IPS DF 6.9 (cell line): ENCODE data around the gene PEPD.

ENCODE experiments used
- DNase-seq: peaks from one replicate; pipeline ENCODE4 v3.0.0-alpha.2; 2013; ENCODE audit warnings: low read depth, low spot score
- H3K27ac ChIP-seq: one replicate; pipeline ENCODE4 v1.5.1; 2013; ENCODE audit warnings: low read length, control low read depth
- H3K27me3 ChIP-seq: 2 replicates; pipeline ENCODE4 v1.6.1; 2013; ENCODE audit warnings: mild to moderate bottlenecking, low read length; ENCODE audit not compliant: control insufficient read depth, insufficient read depth
- H3K36me3 ChIP-seq: 2 replicates; pipeline ENCODE4 v1.6.1; 2013; ENCODE audit warnings: low read length; ENCODE audit not compliant: control insufficient read depth, insufficient read depth
- H3K4me1 ChIP-seq: 2 replicates; pipeline ENCODE4 v1.6.1; 2013; ENCODE audit warnings: low read length; ENCODE audit not compliant: control insufficient read depth, insufficient read depth
- H3K4me3 ChIP-seq: 2 replicates; pipeline ENCODE4 v1.5.1; 2013; ENCODE audit warnings: mild to moderate bottlenecking, low read length
- H3K9me3 ChIP-seq: 2 replicates; pipeline ENCODE4 v1.6.1; 2013; ENCODE audit warnings: low read length, inconsistent platforms; ENCODE audit not compliant: control insufficient read depth, insufficient read depth
- WGBS: extraction: QIAGEN DNeasy Blood & Tissue Kit; methylation state at CpG from one replicate; pipeline ENCODE4 v1.1.7; 2013; ENCODE audit warnings: mixed read lengths, missing lambda C conversion rate; ENCODE audit not compliant: insufficient read length, insufficient coverage; 5-methylcytosine and 5-hydroxymethylcytosine counted together

Gene PEPD

GRCh38 chr19:33500586-33500985, 21.0 kb downstream of the PEPD start:
- Histone ChIP-seq H3K36me3 (peaks cover 5% of the 10 kb centered on the region; the same call in 1 of the 2 replicates), H3K27me3 (no peaks in the 10 kb centered on the region), H3K9me3 (no peaks in the 10 kb centered on the region), H3K27ac (no peak overlapping the region), H3K4me1 (no peaks in the 10 kb centered on the region; the same call in 1 of the 2 replicates), H3K4me3 (no peak overlapping the region)
- DNase-seq, result no peak
- no CpG with 5 or more reads among the region's 13 CpGs for WGBS

DNA sequence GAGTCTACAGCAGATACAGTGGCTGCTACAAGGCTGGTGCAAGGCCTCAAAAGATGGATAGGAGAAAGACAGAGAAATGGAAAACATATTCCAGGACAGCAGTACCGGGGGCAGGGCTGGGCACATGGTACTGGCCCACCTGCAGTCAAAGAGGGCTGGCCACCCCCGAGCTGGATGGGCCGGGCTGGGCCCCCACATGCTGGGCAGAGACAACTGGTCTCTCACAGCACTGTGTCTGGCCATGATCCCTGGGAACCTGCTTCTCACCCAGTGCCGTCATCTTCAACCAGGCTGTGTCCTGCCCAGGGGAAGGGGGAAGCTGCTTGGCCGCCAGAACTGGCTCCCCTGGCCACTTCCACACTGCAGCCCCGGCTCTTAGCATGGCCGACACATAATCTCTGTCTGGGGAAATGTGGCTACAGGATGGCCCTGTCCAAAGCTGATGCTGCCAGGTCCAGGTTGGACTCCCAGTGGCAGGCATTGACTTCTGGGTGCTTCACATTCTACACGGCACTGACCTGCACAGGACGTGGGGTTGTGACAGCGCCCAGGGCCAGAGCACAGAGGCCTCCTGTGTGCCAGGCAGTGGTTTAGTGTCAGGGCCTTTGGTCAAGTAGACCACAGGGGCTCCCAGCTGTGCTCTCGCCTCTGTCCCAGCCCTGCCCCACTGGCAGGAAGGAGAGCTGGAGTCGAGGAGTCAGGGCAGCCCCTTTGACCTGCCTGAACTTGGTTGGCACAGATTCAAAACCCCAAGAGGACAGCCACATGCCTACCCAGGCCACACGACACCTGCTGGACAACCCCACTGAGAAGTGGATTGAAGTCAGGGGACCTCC, 21.7 kb downstream of the PEPD start:
- H3K36me3 ChIP-seq, result peaks cover 5% of the 10 kb centered on the region; the same call in 1 of the 2 replicates
- no peak overlapping the region for H3K4me3 ChIP-seq
- no peaks in the 10 kb centered on the region; the same call in 1 of the 2 replicates for H3K4me1 ChIP-seq
- no peaks in the 10 kb centered on the region for H3K27me3 ChIP-seq
- H3K9me3 ChIP-seq, result no peaks in the 10 kb centered on the region
- no CpG with 5 or more reads among the region's 13 CpGs for WGBS
- H3K27ac ChIP-seq, result no peak overlapping the region
- no peak for DNase-seq

- Histone ChIP-seq H3K9me3 (no peaks in the 10 kb centered on the region), H3K4me3 (no peak overlapping the region), H3K36me3 (peaks cover 5% of the 10 kb centered on the region; the same call in 1 of the 2 replicates), H3K27me3 (no peaks in the 10 kb centered on the region), H3K4me1 (no peaks in the 10 kb centered on the region; the same call in 1 of the 2 replicates), H3K27ac (no peak overlapping the region)
- no CpG with 5 or more reads among the region's 6 CpGs for WGBS
- no peak for DNase-seq
Observed at GRCh38 chr19:33499248-33499647, 22.3 kb downstream of the PEPD start.

DNA sequence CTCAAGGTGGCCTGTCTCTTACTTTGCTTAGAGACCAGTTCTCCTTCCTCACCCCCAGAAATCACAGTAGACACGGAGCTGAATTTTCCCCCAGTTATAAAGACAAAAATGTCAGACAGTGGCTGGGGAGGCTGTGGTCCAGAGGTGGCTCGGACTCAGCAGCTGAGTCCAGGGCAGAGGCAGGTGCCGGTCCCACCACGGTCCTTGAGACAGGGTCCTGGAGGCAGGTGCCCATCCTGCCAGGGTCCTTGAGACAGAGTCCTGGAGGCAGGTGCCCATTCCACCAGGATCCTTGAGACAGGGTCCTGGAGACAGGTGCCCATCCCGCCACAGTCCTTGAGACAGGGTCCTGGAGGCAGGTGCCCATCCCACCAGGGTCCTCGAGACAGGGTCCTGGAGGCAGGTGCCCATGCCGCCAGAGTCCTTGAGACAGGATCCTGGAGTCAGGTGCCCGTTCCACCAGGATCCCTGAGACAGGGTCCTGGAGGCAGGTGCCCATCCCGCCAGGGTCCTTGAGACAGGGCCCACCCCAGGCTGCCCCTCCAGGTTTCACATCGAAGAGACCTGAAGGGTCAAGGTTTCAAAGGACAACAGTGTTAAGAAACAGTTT, 23.1 kb downstream of the PEPD start:
- Histone ChIP-seq H3K27me3 (no peaks in the 10 kb centered on the region), H3K9me3 (no peaks in the 10 kb centered on the region), H3K4me1 (no peaks in the 10 kb centered on the region; the same call in 1 of the 2 replicates), H3K4me3 (no peak overlapping the region), H3K36me3 (peaks cover 5% of the 10 kb centered on the region; the same call in 1 of the 2 replicates), H3K27ac (no peak overlapping the region)
- no CpG with 5 or more reads among the region's 10 CpGs for WGBS
- no peak for DNase-seq

DNA sequence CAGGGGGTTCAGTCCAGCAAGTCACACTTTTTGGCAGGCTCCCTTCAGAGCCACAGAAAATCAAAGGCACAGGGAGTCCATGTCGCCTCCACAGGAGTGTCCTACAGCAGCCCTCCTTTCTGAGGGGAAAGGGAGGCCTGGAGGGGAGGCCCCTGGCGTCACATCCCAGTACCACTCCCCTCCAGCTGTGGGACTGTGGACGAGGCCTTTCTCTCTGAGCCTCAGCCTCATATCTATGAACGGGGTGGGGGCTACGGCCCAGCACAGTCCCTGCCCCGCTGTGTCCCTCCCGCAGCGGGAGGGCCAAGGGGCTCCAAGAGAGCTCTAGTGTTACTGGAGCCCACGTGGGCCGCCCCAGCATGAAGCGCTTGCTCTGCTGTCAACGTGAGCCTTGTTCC, 23.8 kb downstream of the PEPD start:
- H3K36me3 ChIP-seq, result peaks cover 5% of the 10 kb centered on the region; the same call in 1 of the 2 replicates
- no peak overlapping the region for H3K4me3 ChIP-seq
- H3K4me1 ChIP-seq, result no peaks in the 10 kb centered on the region; the same call in 1 of the 2 replicates
- no peak for DNase-seq
- H3K27ac ChIP-seq, result no peak overlapping the region
- no peaks in the 10 kb centered on the region for H3K27me3 ChIP-seq
- H3K9me3 ChIP-seq, result no peaks in the 10 kb centered on the region
- no CpG with 5 or more reads among the region's 12 CpGs for WGBS

- no peak overlapping the region for H3K4me3 ChIP-seq
- WGBS, result no CpG with 5 or more reads among the region's 15 CpGs
- H3K27me3 ChIP-seq, result no peaks in the 10 kb centered on the region
- H3K36me3 ChIP-seq, result peaks cover 5% of the 10 kb centered on the region; the same call in 1 of the 2 replicates
- no peaks in the 10 kb centered on the region; the same call in 1 of the 2 replicates for H3K4me1 ChIP-seq
- H3K9me3 ChIP-seq, result no peaks in the 10 kb centered on the region
- DNase-seq, result no peak
- no peak overlapping the region for H3K27ac ChIP-seq
Observed at GRCh38 chr19:33497131-33497777, 24.3 kb downstream of the PEPD start.

DNA sequence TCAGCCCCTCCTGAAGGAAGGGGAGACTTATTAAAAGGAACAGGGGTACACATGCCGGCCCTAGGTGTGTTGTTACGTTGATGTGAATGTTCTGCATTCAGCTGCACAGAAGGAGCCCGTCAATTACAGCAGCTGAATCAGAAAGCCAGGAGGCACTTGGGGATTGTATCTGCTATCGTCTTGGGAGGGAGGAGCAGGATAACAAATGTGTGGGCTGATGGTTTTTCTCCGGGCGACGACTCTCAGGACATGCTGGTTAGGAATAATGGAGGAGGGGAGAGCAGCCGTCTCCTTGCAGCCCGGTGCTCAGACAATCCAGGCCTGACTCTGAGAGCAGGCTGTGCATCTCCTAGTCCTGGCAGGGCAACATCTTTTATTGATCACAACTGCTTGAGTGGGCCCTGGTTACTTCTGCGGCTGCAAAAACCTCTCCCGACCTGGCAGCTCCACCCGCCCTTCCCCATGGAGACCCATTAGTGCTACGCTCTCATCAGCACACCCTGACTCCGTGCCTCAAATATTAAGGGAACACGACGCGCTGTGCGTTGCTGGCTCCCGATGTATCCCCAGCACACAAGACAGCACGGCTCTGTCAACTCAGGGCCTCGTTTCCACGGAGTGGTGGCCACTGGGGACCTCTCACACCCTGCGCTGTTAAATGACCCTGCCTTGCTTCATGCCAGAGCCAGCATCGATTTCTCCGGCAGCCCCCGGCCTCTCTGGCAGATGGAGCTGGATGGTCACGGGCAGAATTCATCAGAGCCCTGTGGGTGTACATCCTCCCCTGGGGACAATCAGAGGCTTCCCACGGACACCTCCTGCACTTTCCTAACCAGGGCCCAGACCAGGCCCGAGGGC, 25.3 kb downstream of the PEPD start:
- H3K4me3 ChIP-seq, result no peak overlapping the region
- no peak overlapping the region for H3K27ac ChIP-seq
- H3K9me3 ChIP-seq, result no peaks in the 10 kb centered on the region
- peaks cover 5% of the 10 kb centered on the region; the same call in 1 of the 2 replicates for H3K36me3 ChIP-seq
- no peaks in the 10 kb centered on the region for H3K27me3 ChIP-seq
- no CpG with 5 or more reads among the region's 29 CpGs for WGBS
- DNase-seq, result no peak
- H3K4me1 ChIP-seq, result no peaks in the 10 kb centered on the region; the same call in 1 of the 2 replicates

GRCh38 chr19:33493401-33494275, 28.0 kb downstream of the PEPD start:
- no CpG with 5 or more reads among the region's 14 CpGs for WGBS
- 0 out of 2 replicates have a peak, but pooled peaks cover 5% of the 10 kb centered on the region for H3K36me3 ChIP-seq
- H3K4me1 ChIP-seq, result no peaks in the 10 kb centered on the region; the same call in 1 of the 2 replicates
- H3K27ac ChIP-seq, result no peak overlapping the region
- no peaks in the 10 kb centered on the region for H3K27me3 ChIP-seq
- no peak overlapping the region for H3K4me3 ChIP-seq
- no peaks in the 10 kb centered on the region for H3K9me3 ChIP-seq
- no peak for DNase-seq

DNA sequence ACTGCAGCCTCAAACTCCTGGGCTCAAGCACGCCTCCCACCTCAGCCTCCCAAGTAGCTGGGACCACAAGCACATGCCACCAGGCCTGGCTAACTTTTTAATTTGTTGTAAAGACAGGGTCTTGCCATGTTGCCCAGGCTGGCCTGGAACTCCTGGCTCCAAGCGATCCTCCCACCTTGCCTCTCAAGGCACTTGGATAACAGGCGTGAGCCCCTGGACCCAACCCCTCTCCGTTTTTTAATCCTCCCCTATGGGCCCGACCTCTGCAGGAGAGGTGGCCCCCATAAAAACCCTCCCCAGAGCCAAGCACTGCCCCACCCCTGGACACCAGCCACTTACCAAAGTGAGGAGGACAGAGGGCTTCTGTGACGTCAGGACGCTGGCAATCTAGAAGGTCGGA, 28.6 kb downstream of the PEPD start:
- WGBS, result no CpG with 5 or more reads among the region's 8 CpGs
- no peak overlapping the region for H3K4me3 ChIP-seq
- H3K36me3 ChIP-seq, result 0 out of 2 replicates have a peak, but pooled peaks cover 3% of the 10 kb centered on the region
- H3K4me1 ChIP-seq, result no peaks in the 10 kb centered on the region; the same call in 1 of the 2 replicates
- no peaks in the 10 kb centered on the region for H3K27me3 ChIP-seq
- no peak overlapping the region for H3K27ac ChIP-seq
- DNase-seq, result no peak
- no peaks in the 10 kb centered on the region for H3K9me3 ChIP-seq
